NCI-H774 (cell line): Measurements from ENCODE around the gene SYF2.
"Not testable (repeated sequence)": the region's sequence is repeated elsewhere in the genome, so short reads cannot be mapped to it uniquely, and the experiment has no call there.

Source experiments
- DNase-seq: peaks from one replicate; lab custom pipeline; 2025; lab: John Stamatoyannopoulos, UW

Gene SYF2

GRCh38 chr1:25206201-25206600 lies 26.1 kb downstream of the SYF2 start:
- no peak for DNase-seq

GRCh38 chr1:25205786-25206185 lies 26.5 kb downstream of the SYF2 start:
- DNase-seq, result no peak

GRCh38 chr1:25204797-25205480 lies 27.4 kb downstream of the SYF2 start:
- no peak for DNase-seq

GRCh38 chr1:25201006-25201405 lies 31.3 kb downstream of the SYF2 start:
- DNase-seq, result no peak

- no peak for DNase-seq
These were observed 32.3 kb downstream of the SYF2 start for GRCh38 chr1:25199819-25200620.

GRCh38 chr1:25198663-25199252 lies 33.5 kb downstream of the SYF2 start:
- no peak for DNase-seq

GRCh38 chr1:25197982-25198662 lies 34.2 kb downstream of the SYF2 start:
- no peak for DNase-seq

GRCh38 chr1:25197235-25197975 lies 34.9 kb downstream of the SYF2 start:
- DNase-seq, result no peak

GRCh38 chr1:25196830-25197229 lies 35.5 kb downstream of the SYF2 start:
- DNase-seq, result no peak

- DNase-seq, result no peak
These were observed 36.5 kb downstream of the SYF2 start for GRCh38 chr1:25195835-25196234.

GRCh38 chr1:25194572-25195020 lies 37.7 kb downstream of the SYF2 start:
- DNase-seq, result no peak

GRCh38 chr1:25194054-25194453 lies 38.2 kb downstream of the SYF2 start:
- DNase-seq, result no peak

GRCh38 chr1:25193229-25193628 lies 39.1 kb downstream of the SYF2 start:
- no peak for DNase-seq

- DNase-seq, result no peak
These were observed 40.1 kb downstream of the SYF2 start for GRCh38 chr1:25192154-25192553.

GRCh38 chr1:25190260-25190659 lies 42.0 kb downstream of the SYF2 start:
- DNase-seq, result no peak

GRCh38 chr1:25187904-25188303 lies 44.4 kb downstream of the SYF2 start:
- DNase-seq, result not testable (repeated sequence)

- DNase-seq, result no peak
These were observed 45.2 kb downstream of the SYF2 start for GRCh38 chr1:25187077-25187476.

GRCh38 chr1:25186161-25187007 lies 45.9 kb downstream of the SYF2 start:
- DNase-seq, result no peak

- DNase-seq, result no peak
These were observed 46.7 kb downstream of the SYF2 start for GRCh38 chr1:25185409-25186160.
